GM19023 (cell line): ENCODE results near the gene MAP4K4.
"Not testable (repeated sequence)": the region's sequence is repeated elsewhere in the genome, so short reads cannot be mapped to it uniquely, and the experiment has no call there.

Source experiments
- ATAC-seq: cut with Tn5 transposase; IDR thresholded peaks from one replicate; pipeline ENCODE4 v1.9.1; 2021; ENCODE audit warnings: mild to moderate bottlenecking, moderate library complexity; ENCODE audit not compliant: unreplicated experiment

Gene MAP4K4

GRCh38 chr2:101766337-101766736, 68.8 kb downstream of the MAP4K4 start:
- no peak for ATAC-seq

DNA sequence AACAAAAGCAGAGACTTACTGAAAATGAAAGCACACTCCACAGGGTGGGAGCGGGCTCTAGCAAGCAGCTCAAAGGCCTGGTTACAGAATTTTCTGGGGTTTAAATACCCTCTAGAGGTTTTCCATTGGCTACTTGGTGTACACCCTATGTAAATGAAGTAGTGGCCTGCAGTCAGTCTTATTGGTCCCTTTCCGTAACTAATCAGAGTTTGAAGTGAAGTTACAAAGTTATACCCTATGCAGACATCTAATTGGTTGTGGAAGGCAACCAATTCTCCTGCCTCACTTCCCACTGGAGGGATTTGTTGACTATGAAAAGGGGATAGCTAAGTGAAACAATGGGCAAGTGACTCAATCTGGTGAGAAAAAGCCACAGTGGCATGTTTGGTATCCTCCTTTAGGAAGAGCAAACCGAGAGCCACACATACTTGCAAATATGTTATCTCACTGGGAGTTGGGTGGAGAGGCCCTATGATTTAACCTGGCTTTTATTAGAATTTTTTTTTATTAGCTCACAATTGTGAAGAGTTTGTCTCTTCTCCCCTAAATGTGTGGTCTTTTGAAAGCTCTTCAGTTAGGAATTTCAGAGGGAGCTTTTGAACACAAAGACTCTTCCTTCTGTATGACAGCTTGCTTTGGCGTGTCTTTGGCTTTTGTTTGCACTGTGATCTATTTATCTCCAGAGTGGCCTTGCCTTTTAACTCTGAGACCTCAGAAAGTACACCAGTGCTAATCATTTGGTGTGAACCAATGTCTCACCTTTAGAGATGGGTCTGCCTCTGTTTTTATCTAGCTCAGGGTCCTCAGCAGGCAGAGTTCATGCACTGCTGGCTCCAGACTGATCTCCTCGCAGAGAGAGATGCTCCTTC, 69.6 kb downstream of the MAP4K4 start:
- ATAC-seq = no peak

- ATAC-seq = no peak
These were observed 71.2 kb downstream of the MAP4K4 start for GRCh38 chr2:101768556-101769220.

GRCh38 chr2:101769726-101770125, 72.2 kb downstream of the MAP4K4 start:
- ATAC-seq = not testable (repeated sequence)

- ATAC-seq = no peak
These were observed 73.2 kb downstream of the MAP4K4 start for GRCh38 chr2:101770726-101771125.

DNA sequence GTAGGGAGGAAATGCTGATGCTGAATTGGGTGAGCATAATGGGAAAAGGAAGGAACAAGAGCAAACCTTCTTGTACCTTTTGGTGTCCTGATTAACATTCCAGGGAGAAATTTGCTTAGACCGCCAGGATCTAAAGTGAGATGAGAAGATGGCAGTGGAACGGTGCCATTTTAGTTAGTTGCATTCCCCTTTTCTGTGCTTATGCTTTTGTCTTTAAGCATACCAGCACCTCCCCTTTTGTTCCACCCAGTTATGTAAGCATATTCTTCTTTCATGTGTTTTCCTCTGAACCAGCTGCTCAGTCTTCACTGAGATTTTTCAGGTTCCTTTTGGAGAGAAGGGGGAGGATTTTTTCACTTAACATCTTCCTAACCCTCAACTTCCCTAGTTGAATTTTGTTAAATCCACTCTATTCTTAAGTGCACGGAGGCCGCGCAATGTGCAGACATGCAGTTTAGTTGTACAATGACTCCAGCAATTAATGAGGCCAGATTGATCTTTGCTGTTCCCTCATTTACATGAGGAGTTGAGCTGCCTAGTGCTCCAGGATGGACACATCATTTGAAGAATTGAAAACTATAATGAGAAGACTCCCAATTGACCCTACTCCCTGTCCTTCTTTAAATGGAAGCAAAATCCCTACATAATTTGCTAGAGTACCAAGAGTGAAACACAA, 73.9 kb downstream of the MAP4K4 start:
- ATAC-seq = no peak

- ATAC-seq = no peak
These were observed 74.4 kb downstream of the MAP4K4 start for GRCh38 chr2:101771910-101772321.

- ATAC-seq = no peak
These were observed 75.6 kb downstream of the MAP4K4 start for GRCh38 chr2:101773137-101773536.

GRCh38 chr2:101773961-101774360, 76.5 kb downstream of the MAP4K4 start:
- ATAC-seq = not testable (repeated sequence)

DNA sequence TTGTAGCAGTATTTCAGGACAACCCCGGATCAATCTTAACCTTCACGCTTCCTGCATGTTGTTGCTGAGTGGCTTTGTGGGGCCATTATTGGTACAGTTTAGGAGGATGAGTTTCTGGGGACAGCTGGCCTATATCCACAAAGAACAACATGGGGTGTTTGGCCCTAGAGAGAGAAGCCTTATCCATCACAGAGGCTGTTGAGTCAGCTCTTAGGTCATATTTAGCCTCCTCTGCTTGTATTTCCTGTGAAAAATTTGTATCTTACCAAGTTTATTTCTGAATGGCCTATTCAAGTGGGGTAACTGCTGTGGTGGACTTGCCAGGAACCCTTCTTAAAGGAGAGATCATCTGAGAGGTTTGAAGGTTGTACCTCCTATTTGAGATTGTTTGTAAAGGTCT, 77.6 kb downstream of the MAP4K4 start:
- no peak for ATAC-seq

DNA sequence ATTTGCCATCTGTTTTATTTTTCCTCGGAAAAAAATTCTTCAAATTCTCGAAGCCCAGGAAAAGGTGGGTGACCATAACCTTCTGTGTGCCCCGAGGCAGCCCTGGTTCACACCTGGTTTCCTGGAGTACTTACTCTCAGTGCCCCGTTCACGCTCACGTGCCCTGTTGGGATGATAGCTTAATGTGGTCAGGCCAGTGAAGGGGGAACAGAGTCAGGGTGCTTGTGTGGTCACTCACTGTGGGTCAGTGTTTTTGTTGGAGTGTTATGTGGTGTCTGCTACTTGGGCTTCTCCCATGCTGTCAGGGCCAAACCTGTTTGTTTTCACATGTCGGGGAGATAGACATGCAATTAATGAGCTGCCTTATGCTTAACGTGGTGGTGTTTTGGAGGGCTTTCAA, 78.1 kb downstream of the MAP4K4 start:
- ATAC-seq = no peak

DNA sequence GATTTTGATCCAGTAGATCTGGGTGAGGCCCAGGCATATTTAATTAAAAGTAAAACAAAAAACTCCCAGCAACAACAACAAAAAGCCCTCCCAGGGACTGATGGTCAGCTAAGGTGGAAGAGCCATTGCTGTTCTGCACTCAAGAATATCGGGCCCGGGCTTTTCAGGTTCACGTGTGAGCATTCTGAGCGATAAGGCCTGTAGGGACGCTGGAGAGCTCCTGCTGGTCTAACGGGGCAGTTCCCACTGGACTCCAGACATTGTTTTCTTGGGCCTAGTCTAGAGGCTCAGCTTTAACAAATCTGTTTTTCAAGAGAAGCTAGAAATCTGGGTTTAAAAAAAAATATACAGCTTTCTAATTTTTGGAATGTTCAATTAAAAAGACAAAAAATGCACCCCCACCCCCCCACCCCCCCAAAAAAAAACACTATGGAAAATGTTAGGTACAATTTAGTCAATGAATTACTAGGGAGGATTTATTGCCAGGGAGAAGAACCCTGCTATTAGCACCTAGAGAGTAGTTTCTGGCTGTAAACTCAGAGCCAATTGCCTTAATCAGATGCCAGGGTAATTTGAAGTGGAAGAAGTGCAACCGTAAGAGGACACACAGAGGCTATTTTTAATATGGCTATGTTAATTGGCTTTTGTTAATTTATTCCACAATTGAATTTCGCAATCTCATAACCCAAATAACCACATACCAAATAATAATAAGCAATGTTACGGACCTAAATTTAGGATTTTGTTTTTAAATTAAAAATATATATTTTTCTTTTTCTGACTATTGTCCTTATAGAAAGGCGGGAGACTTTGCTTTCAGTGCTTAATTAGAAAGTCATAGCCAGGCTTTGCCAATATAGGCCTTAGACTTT, 78.9 kb downstream of the MAP4K4 start:
- no peak for ATAC-seq

GRCh38 chr2:101777337-101777736, 79.8 kb downstream of the MAP4K4 start:
- no peak for ATAC-seq

DNA sequence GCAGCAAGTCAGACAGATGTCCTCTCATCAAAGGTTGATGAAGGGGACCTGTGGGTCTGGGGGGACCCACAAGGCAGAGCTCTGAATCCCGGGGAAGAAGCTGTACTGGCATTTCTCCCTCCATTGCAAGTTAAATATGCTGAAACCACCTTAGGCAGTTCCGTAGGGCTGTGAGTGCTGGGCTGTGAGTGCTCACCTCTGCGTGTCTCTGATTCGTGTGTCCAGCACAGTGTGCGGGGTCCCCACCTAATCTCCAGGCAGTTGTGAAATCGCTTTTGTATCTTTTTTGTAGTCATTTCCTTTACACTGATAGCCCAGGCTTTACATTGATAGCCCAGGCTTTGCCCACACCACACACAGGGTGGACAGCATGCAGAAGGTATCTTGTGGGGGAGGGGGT, 80.6 kb downstream of the MAP4K4 start:
- ATAC-seq = no peak

GRCh38 chr2:101779190-101779589, 81.7 kb downstream of the MAP4K4 start:
- no peak for ATAC-seq

- no peak for ATAC-seq
These were observed 82.1 kb downstream of the MAP4K4 start for GRCh38 chr2:101779656-101780055.

DNA sequence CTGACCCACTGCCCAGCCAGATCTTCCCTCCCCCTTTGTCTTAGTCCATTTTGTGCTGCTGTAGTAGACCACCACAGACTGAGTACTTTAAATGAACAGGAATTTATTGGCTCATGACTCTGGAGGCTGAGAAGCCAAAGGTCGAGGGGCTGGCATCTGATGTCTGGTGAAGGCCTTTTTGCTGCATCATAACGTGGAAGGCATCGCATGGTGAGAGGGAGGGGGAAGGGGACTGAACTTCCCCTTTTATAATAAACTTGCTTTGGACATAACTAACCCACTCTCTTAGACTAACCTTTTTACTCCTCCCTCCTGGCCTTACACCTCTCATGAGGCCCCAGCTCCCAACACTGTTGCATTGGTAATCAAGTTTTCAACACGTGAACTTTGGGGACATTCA, 83.8 kb downstream of the MAP4K4 start:
- peak; percentile 32 for ATAC-seq

DNA sequence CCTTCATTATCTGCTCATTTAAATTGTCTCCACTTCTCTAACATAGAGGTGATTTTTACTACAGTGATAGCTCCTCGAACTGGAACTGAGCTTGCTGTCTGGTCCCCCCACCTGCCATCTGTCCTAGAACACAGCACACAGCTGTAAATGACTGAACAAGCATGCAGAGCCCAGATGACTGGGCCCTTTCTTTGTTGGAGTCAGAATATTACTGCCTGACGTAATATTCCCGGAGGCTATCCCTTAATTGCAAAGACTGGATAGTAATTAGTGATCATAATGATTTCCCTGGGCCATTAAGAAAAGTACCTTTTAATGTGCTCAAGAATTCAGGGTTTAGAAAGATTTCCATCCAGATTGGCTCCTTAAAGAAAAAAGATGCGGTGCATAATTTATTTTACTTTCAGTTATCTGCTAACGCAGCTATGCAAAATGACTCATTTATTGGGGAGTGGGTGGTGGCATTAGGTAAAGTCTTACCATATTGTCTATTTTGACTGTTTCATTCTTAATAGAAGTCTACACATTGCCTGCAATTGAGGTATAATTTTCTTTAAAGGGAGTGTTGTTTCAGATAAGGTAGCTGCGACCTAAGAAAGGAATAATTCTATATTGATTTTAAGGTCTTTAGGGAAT, 84.4 kb downstream of the MAP4K4 start:
- peak; percentile 71 for ATAC-seq

DNA sequence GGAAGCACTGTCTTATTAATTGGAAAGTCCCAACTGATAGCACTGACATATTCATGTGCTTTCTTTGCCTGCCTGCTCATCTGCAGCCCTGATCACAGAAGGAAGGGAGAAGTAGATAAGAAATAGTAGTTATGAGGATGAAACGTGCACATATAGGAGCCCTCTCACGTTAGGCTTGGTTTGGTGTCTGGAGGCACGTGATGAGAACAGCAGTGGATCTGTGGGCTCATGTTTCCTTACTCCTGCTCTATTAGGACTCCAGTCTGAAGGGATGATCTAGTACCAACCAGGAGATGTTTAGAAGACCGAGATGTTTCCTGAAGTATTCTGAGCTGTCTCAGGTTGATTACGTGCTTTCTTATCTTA, 84.9 kb downstream of the MAP4K4 start:
- ATAC-seq = peak; percentile 15

GRCh38 chr2:101787097-101787496, 89.6 kb downstream of the MAP4K4 start:
- no peak for ATAC-seq
